Karpas-422 (cell line): ENCODE measurements around the gene TUBGCP4. TPM values are rescaled to one million over a fixed set of nuclear protein-coding genes. Genes with fewer than 3 reads are reported as not detected.

Experiments
- total RNA-seq: library from RNA; depleted of rRNA; stranded (reverse); fragments of >200 nt; shearing (Covaris generic); gene quantifications from 2 replicates; pipeline ENCODE4 v1.2.3, GENCODE V29; 2014; ENCODE audit warnings: low replicate concordance; rRNA removed

TUBGCP4 gene
- total RNA-seq, 1 experiment from 2014 or later, result 35.0 TPM

Other genes starting within 250 kb of the TUBGCP4 start
- gene TMEM62, start 237.5 kb upstream of the TUBGCP4 start, total RNA-seq, result 45.6 and 47.8 TPM in 2 replicates
- 119 and 130 TPM in 2 replicates for gene CCNDBP1, start 185.7 kb upstream of the TUBGCP4 start, total RNA-seq
- gene EPB42, start 150.1 kb upstream of the TUBGCP4 start, total RNA-seq, result not detected in 2 replicates
- not detected in 2 replicates for gene TGM5, start 104.2 kb upstream of the TUBGCP4 start, total RNA-seq
- not detected in 2 replicates for gene TGM7, start 68.8 kb upstream of the TUBGCP4 start, total RNA-seq
- gene LCMT2, start 40.5 kb upstream of the TUBGCP4 start, total RNA-seq, result 10.0 and 11.1 TPM in 2 replicates
- gene ZSCAN29, start 58 bp upstream of the TUBGCP4 start, total RNA-seq, result 43.3 and 98.2 TPM in 2 replicates
- gene TP53BP1, start 122.1 kb downstream of the TUBGCP4 start, total RNA-seq, result 62.7 and 82.3 TPM in 2 replicates
- 1.4 and 1.8 TPM in 2 replicates for gene MAP1A, start 146.5 kb downstream of the TUBGCP4 start, total RNA-seq
- 31.5 and 33.6 TPM in 2 replicates for gene PPIP5K1, start 219.1 kb downstream of the TUBGCP4 start, total RNA-seq
- gene CKMT1B, start 222.9 kb downstream of the TUBGCP4 start, total RNA-seq, result not detected in 2 replicates
- 0.36 and 1.2 TPM in 2 replicates for gene STRC, start 247.7 kb downstream of the TUBGCP4 start, total RNA-seq